MCF 10A (cell line): ENCODE results near the gene RAE1. TPM values are rescaled to one million over a fixed set of nuclear protein-coding genes. Genes with fewer than 3 reads are reported as not detected.

ENCODE experiments used
- BruUV-seq: library from RNA; stranded (reverse); fragments of 400-500 nt; replicated peaks from 2 replicates; lab custom pipeline; 2021; lab: Mats Ljungman, UMichigan
- CTCF ChIA-PET: fragments of 300-600 bp; sonication (Branson Sonifier 250); formaldehyde crosslinking; extraction: SDS; loops from one replicate; lab custom pipeline; 2021; ENCODE audit warnings: antibody characterized with exemption, inconsistent platforms; lab: Yijun Ruan, JAX
- POLR2A ChIA-PET: fragments of 300-600, 350-650 bp; sonication (Branson Sonifier 250); formaldehyde crosslinking; extraction: SDS; loops from one replicate; lab custom pipeline; 2020; ENCODE audit warnings: antibody characterized with exemption, inconsistent platforms; lab: Yijun Ruan, JAX
- DNase-seq: peaks from one replicate; pipeline ENCODE4 v3.0.0-alpha.2; 2018; ENCODE audit not compliant: unreplicated experiment
- H3K27ac Mint-ChIP-seq: one replicate; pipeline ENCODE4 v1.8.0; 2022; ENCODE audit warnings: mild to moderate bottlenecking, low read depth, mixed read lengths; ENCODE audit not compliant: unreplicated experiment
- H3K27me3 Mint-ChIP-seq: one replicate; pipeline ENCODE4 v1.8.0; 2022; ENCODE audit warnings: mixed read lengths; ENCODE audit not compliant: insufficient read depth, unreplicated experiment
- H3K36me3 Mint-ChIP-seq: one replicate; pipeline ENCODE4 v1.8.0; 2022; ENCODE audit warnings: mild to moderate bottlenecking, moderate library complexity, mixed read lengths; ENCODE audit not compliant: insufficient read depth, unreplicated experiment
- H3K4me1 Mint-ChIP-seq: one replicate; pipeline ENCODE4 v1.8.0; 2022; ENCODE audit warnings: mixed read lengths; ENCODE audit not compliant: insufficient read depth, unreplicated experiment
- H3K4me3 Mint-ChIP-seq: one replicate; pipeline ENCODE4 v1.8.0; 2022; ENCODE audit warnings: mild to moderate bottlenecking, moderate library complexity, mixed read lengths; ENCODE audit not compliant: unreplicated experiment
- H3K9me3 Mint-ChIP-seq: one replicate; pipeline ENCODE4 v1.8.0; 2022; ENCODE audit warnings: mixed read lengths; ENCODE audit not compliant: unreplicated experiment
- intact Hi-C: fragments of 100-400 bp; cut with micrococcal nuclease; formaldehyde crosslinking; loops from 2 replicates; pipeline ENCODE4 v1.14.1; 2022
- microRNA-seq: library from miRNA; unstranded; fragments of <30 nt; microRNA quantifications from one replicate; pipeline ENCODE4 v1.2.0, GENCODE V29; 2022
- total RNA-seq: library from RNA; stranded (reverse); gene quantifications from 2 replicates; pipeline ENCODE4 v1.2.3, GENCODE V29; 2022
- TF ChIP-seq, protein P1 (sequence below): fragments of 200-600 bp; IDR thresholded peaks from one replicate; pipeline ENCODE4 v1.8.0; 2022; ENCODE audit warnings: antibody characterized with exemption, mild to moderate bottlenecking; ENCODE audit not compliant: unreplicated experiment

Gene RAE1
- total RNA-seq, 1 experiment from 2014 or later: 46.7 TPM

DNA sequence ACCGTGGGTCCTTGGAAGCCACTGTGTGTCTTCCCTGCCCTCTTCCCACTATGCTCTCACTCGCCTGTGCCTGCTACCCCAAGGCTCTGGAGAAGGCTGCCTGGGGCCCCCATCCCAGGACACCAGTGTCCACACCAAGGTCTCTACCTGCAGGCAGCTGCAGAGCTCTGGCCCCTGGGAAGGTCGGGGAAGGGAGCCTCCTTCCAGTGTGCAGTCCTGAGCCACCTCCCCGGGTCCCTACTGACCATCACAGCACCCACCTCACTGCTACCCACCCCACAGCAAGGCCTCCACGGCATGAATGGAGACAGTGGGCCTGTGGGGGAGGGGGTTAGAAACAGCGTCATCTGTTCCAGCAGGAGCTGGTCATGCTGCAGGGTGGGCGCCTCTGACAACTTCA is 75.8 kb downstream of the RAE1 start:
- Mint-ChIP-seq H3K27ac (no peak overlapping the region), H3K4me3 (no peak overlapping the region), H3K4me1 (peaks cover 7% of the 10 kb centered on the region), H3K27me3 (peaks cover 10% of the 10 kb centered on the region), H3K9me3 (no peaks in the 10 kb centered on the region), H3K36me3 (no peaks in the 10 kb centered on the region)
- TF ChIP-seq, protein P1, sequence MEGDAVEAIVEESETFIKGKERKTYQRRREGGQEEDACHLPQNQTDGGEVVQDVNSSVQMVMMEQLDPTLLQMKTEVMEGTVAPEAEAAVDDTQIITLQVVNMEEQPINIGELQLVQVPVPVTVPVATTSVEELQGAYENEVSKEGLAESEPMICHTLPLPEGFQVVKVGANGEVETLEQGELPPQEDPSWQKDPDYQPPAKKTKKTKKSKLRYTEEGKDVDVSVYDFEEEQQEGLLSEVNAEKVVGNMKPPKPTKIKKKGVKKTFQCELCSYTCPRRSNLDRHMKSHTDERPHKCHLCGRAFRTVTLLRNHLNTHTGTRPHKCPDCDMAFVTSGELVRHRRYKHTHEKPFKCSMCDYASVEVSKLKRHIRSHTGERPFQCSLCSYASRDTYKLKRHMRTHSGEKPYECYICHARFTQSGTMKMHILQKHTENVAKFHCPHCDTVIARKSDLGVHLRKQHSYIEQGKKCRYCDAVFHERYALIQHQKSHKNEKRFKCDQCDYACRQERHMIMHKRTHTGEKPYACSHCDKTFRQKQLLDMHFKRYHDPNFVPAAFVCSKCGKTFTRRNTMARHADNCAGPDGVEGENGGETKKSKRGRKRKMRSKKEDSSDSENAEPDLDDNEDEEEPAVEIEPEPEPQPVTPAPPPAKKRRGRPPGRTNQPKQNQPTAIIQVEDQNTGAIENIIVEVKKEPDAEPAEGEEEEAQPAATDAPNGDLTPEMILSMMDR: no peak
- BruUV-seq: no TSS peak
- no peak for DNase-seq
- intact Hi-C loops: no loop called here
- CTCF ChIA-PET: no interaction called here
- POLR2A ChIA-PET: no interaction called here

DNA sequence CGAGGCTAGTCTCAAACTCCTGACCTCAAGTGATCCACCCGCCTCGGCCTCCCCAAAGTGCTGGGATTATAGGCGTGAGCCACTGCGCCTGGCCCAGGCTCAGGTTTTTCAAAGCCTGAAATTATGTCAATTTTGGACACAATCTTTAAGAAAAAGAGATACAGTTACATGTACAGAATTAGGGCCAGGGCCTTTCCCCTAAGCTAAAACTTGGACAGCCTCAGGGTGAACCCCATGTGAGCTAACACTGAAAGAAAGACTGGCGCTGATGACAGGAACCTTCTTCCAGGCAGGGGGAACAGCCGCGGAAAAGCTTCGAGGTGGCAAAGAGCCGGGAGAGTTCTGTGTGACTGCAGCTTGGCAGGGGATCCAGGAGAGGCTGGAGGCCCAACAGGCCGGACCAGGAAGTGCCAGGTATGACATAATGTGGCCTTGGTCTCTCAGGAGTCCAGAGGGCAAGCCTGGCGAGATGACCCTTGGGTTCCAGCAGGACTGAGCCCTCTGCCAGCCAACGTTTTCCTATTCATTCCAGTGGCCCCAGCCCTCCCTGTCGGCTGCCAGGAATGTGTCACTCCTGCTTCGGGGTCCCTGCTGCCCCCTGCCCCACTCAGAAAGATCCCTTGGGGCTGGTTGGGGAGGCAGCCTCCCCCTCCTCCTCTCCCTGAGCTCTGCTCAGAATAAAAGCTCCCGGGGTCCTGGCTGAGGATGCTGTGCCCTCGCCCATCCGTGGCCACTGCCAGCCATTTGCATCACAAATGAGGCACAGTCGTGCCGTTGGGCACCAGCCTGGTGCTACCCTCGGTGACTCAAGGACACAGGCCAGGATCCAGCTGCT is 77.5 kb downstream of the RAE1 start:
- H3K4me3 Mint-ChIP-seq: no peak overlapping the region
- TF ChIP-seq, protein P1: no peak
- no peak for DNase-seq
- no peaks in the 10 kb centered on the region for H3K9me3 Mint-ChIP-seq
- ChIA-PET POLR2A (no interaction called here), CTCF (interaction anchor here (0.5 to 3.2 kb wide), 6 partner anchors 10 to 758 kb away, joined by 3 to 14 read pairs (median 3); no protein-coding TSS in a partner anchor)
- peaks cover 7% of the 10 kb centered on the region for H3K4me1 Mint-ChIP-seq
- H3K36me3 Mint-ChIP-seq: no peaks in the 10 kb centered on the region
- no peak overlapping the region for H3K27ac Mint-ChIP-seq
- BruUV-seq: no TSS peak
- intact Hi-C loops: no loop called here
- peaks cover 10% of the 10 kb centered on the region for H3K27me3 Mint-ChIP-seq

Small RNA genes within 50 kb of the gene (microRNA-seq; reads per million reads assigned to microRNA genes)
- gene MIR4325: not detected

Other genes with a start within 250 kb of the RAE1 start
- not detected in 2 replicates for gene BMP7, start 84.6 kb upstream of the RAE1 start, total RNA-seq
- not detected in 2 replicates for gene SPO11, start 21.5 kb upstream of the RAE1 start, total RNA-seq
- gene RBM38, start 40.1 kb downstream of the RAE1 start, total RNA-seq: 5.1 and 5.8 TPM in 2 replicates
- not detected in 2 replicates for gene CTCFL, start 173.9 kb downstream of the RAE1 start, total RNA-seq
- gene PCK1, start 209.9 kb downstream of the RAE1 start, total RNA-seq: not detected in 2 replicates